Panc1 (cell line): ENCODE results near the gene CCDC86. TPM values are rescaled to one million over a fixed set of nuclear protein-coding genes. Genes with fewer than 3 reads are reported as not detected.

ENCODE experiments used
- ATAC-seq: fragments of 200-7000 bp; cut with Tn5 transposase; 2 replicates; pipeline ENCODE4 v1.9.1; 2020; ENCODE audit warnings: mild to moderate bottlenecking, moderate library complexity
- BruUV-seq: library from RNA; stranded (reverse); fragments of 400-500 nt; replicated peaks from 2 replicates; lab custom pipeline; 2021; lab: Mats Ljungman, UMichigan
- CTCF ChIA-PET: fragments of 300-600 bp; sonication (Branson Sonifier 250); formaldehyde crosslinking; loops from one replicate; lab custom pipeline; 2022; ENCODE audit warnings: antibody characterized with exemption; lab: Charles Lee
- POLR2A ChIA-PET: fragments of 300-600 bp; sonication (Branson Sonifier 250); formaldehyde crosslinking; loops from one replicate; lab custom pipeline; 2022; ENCODE audit warnings: antibody characterized with exemption; lab: Charles Lee
- DNase-seq: peaks from one replicate; pipeline ENCODE4 v3.0.0-alpha.2; 2010; ENCODE audit warnings: low read depth, low spot score
- H3K27ac ChIP-seq: 2 replicates; pipeline ENCODE4 v1.5.1; 2011; ENCODE audit warnings: mild to moderate bottlenecking, low read length, inconsistent platforms
- H3K27me3 ChIP-seq: fragments of 200-500 bp; sonication (Bioruptor generic); 2 replicates; pipeline ENCODE4 v1.6.0; 2014; ENCODE audit warnings: low read length, inconsistent platforms; ENCODE audit not compliant: control insufficient read depth, insufficient read depth
- H3K36me3 ChIP-seq: fragments of 200-500 bp; sonication (Bioruptor generic); 2 replicates; pipeline ENCODE4 v1.5.1; 2014; ENCODE audit warnings: inconsistent platforms, mild to moderate bottlenecking, low read length, moderate library complexity; ENCODE audit not compliant: control insufficient read depth, insufficient read depth
- H3K4me1 ChIP-seq: 2 replicates; pipeline ENCODE4 v1.5.1; 2011; ENCODE audit warnings: inconsistent platforms, mild to moderate bottlenecking, low read length, moderate library complexity; ENCODE audit not compliant: control insufficient read depth, insufficient read depth
- H3K4me3 ChIP-seq, 2 experiments: 2 replicates each; pipeline ENCODE4 v1.5.1; 2011 to 2012; ENCODE audit warnings: low read depth in 2 of 2, low read length in 2 of 2, mild to moderate bottlenecking in 2 of 2, inconsistent platforms in 1 of 2, moderate library complexity in 1 of 2
- H3K9me3 ChIP-seq: fragments of 200-500 bp; sonication (Bioruptor generic); 2 replicates; pipeline ENCODE4 v1.5.1; 2014; ENCODE audit warnings: low read depth, mild to moderate bottlenecking, inconsistent platforms, low read length, moderate library complexity; ENCODE audit not compliant: control insufficient read depth, insufficient read depth
- POLR2AphosphoS5 ChIP-seq: IDR thresholded peaks from 2 replicates; pipeline ENCODE4 v1.6.1; 2012; ENCODE audit warnings: mild to moderate bottlenecking, low read depth, low read length, moderate library complexity
- SIN3A ChIP-seq: IDR thresholded peaks from 2 replicates; pipeline ENCODE4 v1.6.1; 2012; ENCODE audit warnings: low read depth, mild to moderate bottlenecking, low read length, moderate library complexity, borderline replicate concordance; ENCODE audit not compliant: insufficient read depth
- TCF7L2 ChIP-seq: IDR thresholded peaks from 2 replicates; pipeline ENCODE4 v1.6.1; 2011; ENCODE audit warnings: mild to moderate bottlenecking, low read depth, low read length, inconsistent platforms
- in situ Hi-C: cut with HindIII; loops from 2 replicates; pipeline ENCODE4 v1.10.0; 2016; ENCODE audit warnings: low sequenced_read_pairs, low pct_unique_long_range_greater_than_20kb
- intact Hi-C: fragments of 100-400 bp; cut with micrococcal nuclease; formaldehyde crosslinking; loops from one replicate; pipeline ENCODE4 v1.10.0; 2022; ENCODE audit not compliant: unreplicated experiment
- total RNA-seq: library from RNA; stranded (reverse); gene quantifications from one replicate; pipeline ENCODE4 v1.2.1, GENCODE V29; 2021; ENCODE audit not compliant: unreplicated experiment
- TF ChIP-seq, protein P1 (sequence below): fragments of 450-650 bp; IDR thresholded peaks from 2 replicates; pipeline ENCODE4 v1.5.1; 2017; ENCODE audit warnings: mild to moderate bottlenecking
- TF ChIP-seq, protein P2 (sequence below), 2 experiments: IDR thresholded peaks; 2 replicates each; pipeline ENCODE4 v1.6.1; 2011 to 2012; ENCODE audit warnings: low read depth in 2 of 2, control low read depth in 1 of 2, low read length in 1 of 2, mild to moderate bottlenecking in 1 of 2, moderate library complexity in 1 of 2; ENCODE audit not compliant: insufficient read depth in 1 of 2

The CCDC86 gene
- total RNA-seq, 1 experiment from 2014 or later, result 70.2 TPM

GRCh38 chr11:60872124-60872960 lies 30.4 kb downstream of the CCDC86 start:
- H3K9me3 ChIP-seq, result no peaks in the 10 kb centered on the region
- H3K27ac ChIP-seq, result no peak overlapping the region
- in situ Hi-C loops, result no loop called here
- TF ChIP-seq POLR2AphosphoS5, result no peak
- no peak for TF ChIP-seq TCF7L2
- H3K36me3 ChIP-seq, result no peaks in the 10 kb centered on the region
- POLR2A ChIA-PET, result no interaction called here
- no peaks in the 10 kb centered on the region for H3K27me3 ChIP-seq
- no peak for DNase-seq
- intact Hi-C loops, result no loop called here
- H3K4me1 ChIP-seq, result no peaks in the 10 kb centered on the region
- no peak for ATAC-seq
- H3K4me3 ChIP-seq, result no peak overlapping the region
- BruUV-seq, result no TSS peak
- CTCF ChIA-PET, result no interaction called here

DNA sequence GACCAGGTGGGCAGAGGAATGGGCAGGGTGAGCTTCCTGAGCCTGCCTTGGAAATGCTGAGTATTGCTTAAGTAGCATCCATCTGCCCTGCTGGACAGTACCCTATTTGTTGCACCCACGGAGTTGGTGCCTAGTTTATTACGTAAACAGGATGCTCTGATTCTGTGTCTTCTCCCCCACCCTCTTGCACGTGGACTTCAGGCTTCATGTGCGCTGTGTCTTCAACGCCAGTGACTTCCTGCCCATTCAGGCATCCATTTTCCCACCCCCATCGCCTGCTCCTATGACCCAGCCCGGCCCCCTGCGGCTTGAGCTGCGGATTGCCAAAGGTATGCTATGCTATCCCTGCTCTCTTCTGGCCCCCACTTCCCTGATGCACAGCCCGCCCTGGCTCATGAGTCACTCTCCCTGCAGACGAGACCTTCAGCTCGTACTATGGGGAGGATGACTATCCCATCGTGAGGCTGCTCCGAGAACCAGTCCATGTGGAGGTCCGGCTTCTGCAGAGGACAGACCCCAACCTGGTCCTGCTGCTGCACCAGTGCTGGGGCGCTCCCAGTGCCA lies 31.1 kb downstream of the CCDC86 start:
- H3K27ac ChIP-seq, result no peak overlapping the region
- no peak for ATAC-seq

DNA sequence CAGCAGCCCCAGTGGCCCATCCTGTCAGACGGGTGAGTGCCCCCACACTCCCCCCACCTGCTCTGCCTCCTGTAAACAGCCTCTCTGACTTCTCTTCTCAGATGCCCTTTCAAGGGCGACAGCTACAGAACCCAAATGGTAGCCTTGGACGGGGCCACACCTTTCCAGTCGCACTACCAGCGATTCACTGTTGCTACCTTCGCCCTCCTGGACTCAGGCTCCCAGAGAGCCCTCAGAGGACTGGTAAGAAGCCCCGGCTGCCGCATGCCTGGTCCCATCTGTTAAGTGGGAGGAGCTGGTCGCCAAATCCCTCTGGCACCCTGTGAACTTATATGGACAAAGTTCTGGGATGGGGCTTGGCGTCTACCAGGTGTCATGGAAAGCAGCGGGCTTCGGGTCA lies 31.6 kb downstream of the CCDC86 start:
- in situ Hi-C loops, result no loop called here
- Histone ChIP-seq H3K36me3 (no peaks in the 10 kb centered on the region), H3K27me3 (no peaks in the 10 kb centered on the region), H3K4me1 (no peaks in the 10 kb centered on the region), H3K9me3 (no peaks in the 10 kb centered on the region), H3K27ac (no peak overlapping the region), H3K4me3 (no peak overlapping the region)
- no peak for TF ChIP-seq POLR2AphosphoS5
- TF ChIP-seq, protein P1, sequence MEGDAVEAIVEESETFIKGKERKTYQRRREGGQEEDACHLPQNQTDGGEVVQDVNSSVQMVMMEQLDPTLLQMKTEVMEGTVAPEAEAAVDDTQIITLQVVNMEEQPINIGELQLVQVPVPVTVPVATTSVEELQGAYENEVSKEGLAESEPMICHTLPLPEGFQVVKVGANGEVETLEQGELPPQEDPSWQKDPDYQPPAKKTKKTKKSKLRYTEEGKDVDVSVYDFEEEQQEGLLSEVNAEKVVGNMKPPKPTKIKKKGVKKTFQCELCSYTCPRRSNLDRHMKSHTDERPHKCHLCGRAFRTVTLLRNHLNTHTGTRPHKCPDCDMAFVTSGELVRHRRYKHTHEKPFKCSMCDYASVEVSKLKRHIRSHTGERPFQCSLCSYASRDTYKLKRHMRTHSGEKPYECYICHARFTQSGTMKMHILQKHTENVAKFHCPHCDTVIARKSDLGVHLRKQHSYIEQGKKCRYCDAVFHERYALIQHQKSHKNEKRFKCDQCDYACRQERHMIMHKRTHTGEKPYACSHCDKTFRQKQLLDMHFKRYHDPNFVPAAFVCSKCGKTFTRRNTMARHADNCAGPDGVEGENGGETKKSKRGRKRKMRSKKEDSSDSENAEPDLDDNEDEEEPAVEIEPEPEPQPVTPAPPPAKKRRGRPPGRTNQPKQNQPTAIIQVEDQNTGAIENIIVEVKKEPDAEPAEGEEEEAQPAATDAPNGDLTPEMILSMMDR, result no peak
- TF ChIP-seq, protein P2, sequence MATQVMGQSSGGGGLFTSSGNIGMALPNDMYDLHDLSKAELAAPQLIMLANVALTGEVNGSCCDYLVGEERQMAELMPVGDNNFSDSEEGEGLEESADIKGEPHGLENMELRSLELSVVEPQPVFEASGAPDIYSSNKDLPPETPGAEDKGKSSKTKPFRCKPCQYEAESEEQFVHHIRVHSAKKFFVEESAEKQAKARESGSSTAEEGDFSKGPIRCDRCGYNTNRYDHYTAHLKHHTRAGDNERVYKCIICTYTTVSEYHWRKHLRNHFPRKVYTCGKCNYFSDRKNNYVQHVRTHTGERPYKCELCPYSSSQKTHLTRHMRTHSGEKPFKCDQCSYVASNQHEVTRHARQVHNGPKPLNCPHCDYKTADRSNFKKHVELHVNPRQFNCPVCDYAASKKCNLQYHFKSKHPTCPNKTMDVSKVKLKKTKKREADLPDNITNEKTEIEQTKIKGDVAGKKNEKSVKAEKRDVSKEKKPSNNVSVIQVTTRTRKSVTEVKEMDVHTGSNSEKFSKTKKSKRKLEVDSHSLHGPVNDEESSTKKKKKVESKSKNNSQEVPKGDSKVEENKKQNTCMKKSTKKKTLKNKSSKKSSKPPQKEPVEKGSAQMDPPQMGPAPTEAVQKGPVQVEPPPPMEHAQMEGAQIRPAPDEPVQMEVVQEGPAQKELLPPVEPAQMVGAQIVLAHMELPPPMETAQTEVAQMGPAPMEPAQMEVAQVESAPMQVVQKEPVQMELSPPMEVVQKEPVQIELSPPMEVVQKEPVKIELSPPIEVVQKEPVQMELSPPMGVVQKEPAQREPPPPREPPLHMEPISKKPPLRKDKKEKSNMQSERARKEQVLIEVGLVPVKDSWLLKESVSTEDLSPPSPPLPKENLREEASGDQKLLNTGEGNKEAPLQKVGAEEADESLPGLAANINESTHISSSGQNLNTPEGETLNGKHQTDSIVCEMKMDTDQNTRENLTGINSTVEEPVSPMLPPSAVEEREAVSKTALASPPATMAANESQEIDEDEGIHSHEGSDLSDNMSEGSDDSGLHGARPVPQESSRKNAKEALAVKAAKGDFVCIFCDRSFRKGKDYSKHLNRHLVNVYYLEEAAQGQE (IDR thresholded peaks at IDR 0.05; ENCODE audit: insufficient read depth in 1 of 2, low read depth in 2 of 2, low read length in 1 of 2), result no peak
- no peak for TF ChIP-seq TCF7L2
- no TSS peak for BruUV-seq
- intact Hi-C loops, result no loop called here
- POLR2A ChIA-PET, result interaction anchor here (0.7 kb wide), 1 partner anchor 35 kb away, joined by 3 read pairs; no protein-coding TSS in a partner anchor
- DNase-seq, result no peak
- ATAC-seq, result no peak
- CTCF ChIA-PET, result no interaction called here

More for the DNA sequence above, 31.1 kb downstream of the CCDC86 start:
- Histone ChIP-seq H3K36me3 (no peaks in the 10 kb centered on the region), H3K9me3 (no peaks in the 10 kb centered on the region), H3K27me3 (no peaks in the 10 kb centered on the region), H3K4me3 (no peak overlapping the region), H3K4me1 (no peaks in the 10 kb centered on the region)
- CTCF ChIA-PET, result no interaction called here
- no peak for DNase-seq
- TF ChIP-seq SIN3A, result no peak
- no TSS peak for BruUV-seq
- POLR2A ChIA-PET, result interaction anchor here (0.7 kb wide), 1 partner anchor 36 kb away, joined by 3 read pairs; no protein-coding TSS in a partner anchor
- in situ Hi-C loops (no loop called here), intact Hi-C loops (no loop called here)
